Measurements from ENCODE around the gene PANK4. TPM values are rescaled to one million over a fixed set of nuclear protein-coding genes. Genes with fewer than 3 reads are reported as not detected.

PANK4 gene
- total RNA-seq, 1 donor from 2014 or later: 42.5 TPM

DNA sequence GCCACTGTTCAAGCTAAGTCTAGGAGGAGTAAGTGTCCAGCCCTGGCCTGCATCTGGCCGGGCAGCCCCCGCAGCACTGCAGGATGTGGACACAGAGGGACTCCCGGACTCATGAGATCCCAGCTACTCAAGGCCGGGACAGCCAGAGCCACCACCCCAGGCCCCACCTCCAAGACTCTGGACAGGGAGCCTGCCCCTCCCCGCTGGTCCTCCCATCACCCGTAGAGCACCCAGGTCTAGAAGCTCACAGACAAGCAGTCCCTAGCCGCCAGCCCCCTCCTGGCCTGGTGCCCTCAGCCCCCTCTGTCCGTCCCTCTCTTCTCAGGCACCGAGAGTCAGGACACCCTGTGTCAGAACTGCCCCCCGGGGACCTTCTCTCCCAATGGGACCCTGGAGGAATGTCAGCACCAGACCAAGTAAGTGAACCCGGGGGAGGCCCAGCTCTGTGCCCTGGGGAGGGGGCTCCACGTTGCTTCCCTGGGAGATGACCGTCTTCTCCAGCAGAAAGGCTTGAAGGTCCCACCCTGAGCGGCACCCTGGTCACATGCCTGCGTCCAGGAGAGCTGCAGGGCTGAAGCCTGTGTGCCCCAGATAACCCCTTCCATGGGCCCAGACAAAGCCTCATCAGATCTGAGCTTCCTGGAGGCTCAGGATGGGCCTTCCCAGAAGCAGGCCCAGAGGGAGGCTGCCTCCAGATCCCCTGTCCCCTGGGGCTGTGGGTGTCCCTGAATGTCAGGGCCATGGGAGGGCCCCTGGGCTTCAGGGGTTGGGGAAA lies 34.1 kb upstream of the PANK4 start:
- Mint-ChIP-seq H3K9me3 (ENCODE audit: low read depth) (no peaks in the 10 kb centered on the region), H3K4me3 (ENCODE audit: low read depth) (no peak overlapping the region), H3K4me1 (ENCODE audit: low read depth) (peaks cover 10% of the 10 kb centered on the region), H3K27ac (no peak overlapping the region), H3K27me3 (peaks cover 7% of the 10 kb centered on the region), H3K36me3 (ENCODE audit: insufficient read depth) (no peaks in the 10 kb centered on the region)
- DNase-seq (ENCODE audit: low spot score, unreplicated experiment): no peak
- TF ChIP-seq CTCF (IDR thresholded peaks at IDR 0.05; ENCODE audit: unreplicated experiment): no peak

- H3K27me3 Mint-ChIP-seq: peaks cover 7% of the 10 kb centered on the region
- TF ChIP-seq CTCF (IDR thresholded peaks at IDR 0.05; ENCODE audit: unreplicated experiment): no peak
- H3K9me3 Mint-ChIP-seq (ENCODE audit: low read depth): no peaks in the 10 kb centered on the region
- peaks cover 8% of the 10 kb centered on the region for H3K4me1 Mint-ChIP-seq (ENCODE audit: low read depth)
- no peak for DNase-seq (ENCODE audit: low spot score, unreplicated experiment)
- H3K27ac Mint-ChIP-seq: no peak overlapping the region
- H3K36me3 Mint-ChIP-seq (ENCODE audit: insufficient read depth): no peaks in the 10 kb centered on the region
- H3K4me3 Mint-ChIP-seq (ENCODE audit: low read depth): no peak overlapping the region
Measured at GRCh38 chr1:2559509-2560298, 33.3 kb upstream of the PANK4 start.

DNA sequence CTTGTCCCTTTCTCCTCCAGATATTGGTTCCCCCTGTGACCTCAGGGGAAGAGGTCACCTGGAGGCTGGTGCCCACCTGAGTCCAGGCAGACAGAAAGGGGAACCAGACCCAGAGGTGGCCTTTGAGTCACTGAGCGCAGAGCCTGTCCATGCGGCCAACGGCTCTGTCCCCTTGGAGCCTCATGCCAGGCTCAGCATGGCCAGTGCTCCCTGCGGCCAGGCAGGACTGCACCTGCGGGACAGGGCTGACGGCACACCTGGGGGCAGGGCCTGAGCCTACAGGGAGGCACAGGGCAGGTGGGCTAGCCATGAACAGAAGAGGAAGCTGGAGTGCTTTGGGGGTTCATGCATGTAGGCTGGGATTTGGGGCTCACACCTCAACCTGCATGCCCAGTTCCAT lies 32.5 kb upstream of the PANK4 start:
- Mint-ChIP-seq H3K4me1 (ENCODE audit: low read depth) (peaks cover 8% of the 10 kb centered on the region), H3K4me3 (ENCODE audit: low read depth) (no peak overlapping the region), H3K9me3 (ENCODE audit: low read depth) (no peaks in the 10 kb centered on the region), H3K36me3 (ENCODE audit: insufficient read depth) (no peaks in the 10 kb centered on the region), H3K27me3 (peaks cover 7% of the 10 kb centered on the region), H3K27ac (no peak overlapping the region)
- no peak for DNase-seq (ENCODE audit: low spot score, unreplicated experiment)
- TF ChIP-seq CTCF (IDR thresholded peaks at IDR 0.05; ENCODE audit: unreplicated experiment): no peak

- H3K27ac Mint-ChIP-seq: no peak overlapping the region
- peaks cover 8% of the 10 kb centered on the region for H3K4me1 Mint-ChIP-seq (ENCODE audit: low read depth)
- H3K4me3 Mint-ChIP-seq (ENCODE audit: low read depth): no peak overlapping the region
- peaks cover 7% of the 10 kb centered on the region for H3K27me3 Mint-ChIP-seq
- TF ChIP-seq CTCF (IDR thresholded peaks at IDR 0.05; ENCODE audit: unreplicated experiment): no peak
- no peak for DNase-seq (ENCODE audit: low spot score, unreplicated experiment)
- H3K36me3 Mint-ChIP-seq (ENCODE audit: insufficient read depth): no peaks in the 10 kb centered on the region
- H3K9me3 Mint-ChIP-seq (ENCODE audit: low read depth): no peaks in the 10 kb centered on the region
Measured at GRCh38 chr1:2558420-2558819, 32.0 kb upstream of the PANK4 start.

- peaks cover 6% of the 10 kb centered on the region for H3K4me1 Mint-ChIP-seq (ENCODE audit: low read depth)
- H3K27ac Mint-ChIP-seq: no peak overlapping the region
- peaks cover 7% of the 10 kb centered on the region for H3K27me3 Mint-ChIP-seq
- DNase-seq (ENCODE audit: low spot score, unreplicated experiment): no peak
- no peaks in the 10 kb centered on the region for H3K9me3 Mint-ChIP-seq (ENCODE audit: low read depth)
- no peaks in the 10 kb centered on the region for H3K36me3 Mint-ChIP-seq (ENCODE audit: insufficient read depth)
- H3K4me3 Mint-ChIP-seq (ENCODE audit: low read depth): no peak overlapping the region
- no peak for TF ChIP-seq CTCF (IDR thresholded peaks at IDR 0.05; ENCODE audit: unreplicated experiment)
Measured at GRCh38 chr1:2557482-2558400, 31.3 kb upstream of the PANK4 start.

Measured in progenitor cell of endocrine pancreas (in vitro differentiated cells).